HG03442 (cell line): ENCODE measurements around the gene TBC1D22A.
"Not testable (repeated sequence)": the region's sequence is repeated elsewhere in the genome, so short reads cannot be mapped to it uniquely, and the experiment has no call there.

Source experiments
- ATAC-seq: cut with Tn5 transposase; IDR thresholded peaks from one replicate; pipeline ENCODE4 v1.9.1; 2021; ENCODE audit warnings: mild to moderate bottlenecking, moderate library complexity; ENCODE audit not compliant: unreplicated experiment

Gene TBC1D22A

GRCh38 chr22:46978668-46979067 lies 216.2 kb downstream of the TBC1D22A start:
- not testable (repeated sequence) for ATAC-seq

GRCh38 chr22:46979506-46979905 lies 217.1 kb downstream of the TBC1D22A start:
- no peak for ATAC-seq

- no peak for ATAC-seq
These were observed 217.9 kb downstream of the TBC1D22A start for GRCh38 chr22:46980392-46980791.

- no peak for ATAC-seq
These were observed 220.2 kb downstream of the TBC1D22A start for GRCh38 chr22:46982635-46983034.

GRCh38 chr22:46983046-46983445 lies 220.6 kb downstream of the TBC1D22A start:
- ATAC-seq = no peak

- ATAC-seq = no peak
These were observed 222.5 kb downstream of the TBC1D22A start for GRCh38 chr22:46984751-46985506.

GRCh38 chr22:46985507-46985882 lies 223.0 kb downstream of the TBC1D22A start:
- no peak for ATAC-seq

GRCh38 chr22:46986788-46987187 lies 224.3 kb downstream of the TBC1D22A start:
- no peak for ATAC-seq

- ATAC-seq = no peak
These were observed 228.6 kb downstream of the TBC1D22A start for GRCh38 chr22:46990937-46991550.

- ATAC-seq = no peak
These were observed 229.2 kb downstream of the TBC1D22A start for GRCh38 chr22:46991666-46992065.

- no peak for ATAC-seq
These were observed 229.8 kb downstream of the TBC1D22A start for GRCh38 chr22:46992121-46992731.

- ATAC-seq = no peak
These were observed 231.2 kb downstream of the TBC1D22A start for GRCh38 chr22:46993633-46994032.

- no peak for ATAC-seq
These were observed 231.8 kb downstream of the TBC1D22A start for GRCh38 chr22:46994265-46994664.

GRCh38 chr22:46994983-46995382 lies 232.5 kb downstream of the TBC1D22A start:
- no peak for ATAC-seq

- no peak for ATAC-seq
These were observed 233.3 kb downstream of the TBC1D22A start for GRCh38 chr22:46995501-46996360.

- ATAC-seq = no peak
These were observed 234.3 kb downstream of the TBC1D22A start for GRCh38 chr22:46996595-46997310.

GRCh38 chr22:46997311-46997970 lies 235.0 kb downstream of the TBC1D22A start:
- ATAC-seq = no peak

GRCh38 chr22:46998331-46998730 lies 235.9 kb downstream of the TBC1D22A start:
- no peak for ATAC-seq

GRCh38 chr22:47000256-47000655 lies 237.8 kb downstream of the TBC1D22A start:
- ATAC-seq = no peak

- peak; percentile 47 for ATAC-seq
These were observed 238.4 kb downstream of the TBC1D22A start for GRCh38 chr22:47000888-47001287.
